HepG2 (cell line): ENCODE data around the gene ZFHX3. TPM values are rescaled to one million over a fixed set of nuclear protein-coding genes. Genes with fewer than 3 reads are reported as not detected.

Experiments used
- DNMT3B ChIP-seq: conservative IDR thresholded peaks from 2 replicates; pipeline ENCODE4 v1.6.1; 2016; ENCODE audit warnings: missing biosample characterization, control low read depth
- NR2F1 ChIP-seq, 2 experiments: fragments of 450-650 bp in 1 of 2; formaldehyde crosslinking in 1 of 2; IDR thresholded peaks; 2 replicates each; pipeline versions ENCODE4 v1.5.0 to v1.6.1; 2016 to 2020; ENCODE audit warnings: mild to moderate bottlenecking in 1 of 2, missing compliant biosample characterization in 1 of 2, missing genetic modification reagents in 1 of 2, moderate library complexity in 1 of 2
- ONECUT2 ChIP-seq: sonication (generic); formaldehyde crosslinking; IDR thresholded peaks from 2 replicates; pipeline ENCODE4 v1.4.0; 2020; ENCODE audit warnings: missing genetic modification reagents
- RXRB ChIP-seq: IDR thresholded peaks from 2 replicates; pipeline ENCODE4 v1.6.1; 2016; ENCODE audit warnings: borderline replicate concordance, missing genetic modification reagents, missing compliant biosample characterization
- SNAPC4 ChIP-seq: sonication (generic); formaldehyde crosslinking; IDR thresholded peaks from 2 replicates; pipeline ENCODE4 v1.4.0; 2020; ENCODE audit warnings: mild to moderate bottlenecking, missing genetic modification reagents
- WIZ ChIP-seq: sonication (generic); formaldehyde crosslinking; IDR thresholded peaks from 2 replicates; pipeline ENCODE4 v1.5.1; 2020; ENCODE audit warnings: mild to moderate bottlenecking, missing genetic modification reagents
- ZNF260 ChIP-seq: sonication (generic); formaldehyde crosslinking; IDR thresholded peaks from 2 replicates; pipeline ENCODE4 v1.4.0; 2020; ENCODE audit warnings: missing genetic modification reagents, low read depth, mild to moderate bottlenecking, borderline replicate concordance
- ZNF367 ChIP-seq: sonication (generic); formaldehyde crosslinking; IDR thresholded peaks from 2 replicates; pipeline ENCODE4 v1.4.0; 2020; ENCODE audit warnings: missing genetic modification reagents, borderline replicate concordance
- ZNF564 ChIP-seq: sonication (generic); formaldehyde crosslinking; IDR thresholded peaks from 2 replicates; pipeline ENCODE4 v1.8.1; 2023; ENCODE audit warnings: mild to moderate bottlenecking, missing genetic modification reagents
- ZNF644 ChIP-seq: IDR thresholded peaks from 2 replicates; pipeline ENCODE4 v1.6.1; 2016; ENCODE audit warnings: low read depth
- ZNF776 ChIP-seq: sonication (generic); formaldehyde crosslinking; IDR thresholded peaks from 2 replicates; pipeline ENCODE4 v1.4.0; 2020; ENCODE audit warnings: mild to moderate bottlenecking, missing genetic modification reagents
- ZNF83 ChIP-seq: sonication (generic); formaldehyde crosslinking; IDR thresholded peaks from 2 replicates; pipeline ENCODE4 v1.4.0; 2020; ENCODE audit warnings: missing genetic modification reagents, mild to moderate bottlenecking, borderline replicate concordance
- ZSCAN22 ChIP-seq: sonication (generic); formaldehyde crosslinking; IDR thresholded peaks from 2 replicates; pipeline ENCODE4 v1.4.0; 2020; ENCODE audit warnings: mild to moderate bottlenecking, missing genetic modification reagents
- polyA plus RNA-seq, 8 experiments: library from polyadenylated mRNA; depleted of rRNA in 3 of 8; stranded (reverse) in 7 of 8; unstranded in 1 of 8; fragments of >200 nt; fragmentation: Illumina TruSeq in 4 of 8; extraction: Trizol in 4 of 8; gene quantifications; 2 replicates each; pipeline versions ENCODE4 v1.2.1 to v1.2.3, GENCODE V29; 2011 to 2016; ENCODE audit warnings: low read depth in 4 of 8, missing spikeins in 1 of 8, mixed read lengths in 1 of 8; ENCODE audit not compliant: insufficient read depth in 1 of 8
- total RNA-seq, 5 experiments: library from RNA; depleted of rRNA; stranded (reverse); fragments of >200 nt; fragmentation: Illumina TruSeq; extraction: Trizol; gene quantifications; 2 replicates each; pipeline ENCODE4 v1.2.3, GENCODE V29; 2016; ENCODE audit warnings: low read depth in 1 of 5
- TF ChIP-seq, protein P1 (sequence below): sonication (generic); formaldehyde crosslinking; IDR thresholded peaks from 2 replicates; pipeline ENCODE4 v1.5.0; 2020; ENCODE audit warnings: mild to moderate bottlenecking, missing genetic modification reagents
- TF ChIP-seq, protein P2 (sequence below): sonication (generic); formaldehyde crosslinking; IDR thresholded peaks from 2 replicates; pipeline ENCODE4 v1.5.0; 2020; ENCODE audit warnings: mild to moderate bottlenecking, missing genetic modification reagents

The ZFHX3 gene
- total and polyA plus RNA-seq, 2 of the 13 experiments (the other 11 are each of a cell fraction or from before 2014, with no cell fraction given), result 5.0 to 6.0 TPM

- TF ChIP-seq ZNF83 (CRISPR knock-in tag), result no peak
- TF ChIP-seq RXRB (CRISPR knock-in tag), result peak; percentile 86
- peak; percentile 83 to 95 for TF ChIP-seq NR2F1 (CRISPR knock-in tag; IDR thresholded peaks at IDR 0.05)
- peak; percentile 76; the same call in 1 of the 2 replicates for TF ChIP-seq DNMT3B (CRISPR knock-in tag)
- TF ChIP-seq ZNF260 (CRISPR knock-in tag), result no peak
- TF ChIP-seq ZNF644 (CRISPR knock-in tag), result peak; percentile 90; the same call in 1 of the 2 replicates
- TF ChIP-seq, protein P1, sequence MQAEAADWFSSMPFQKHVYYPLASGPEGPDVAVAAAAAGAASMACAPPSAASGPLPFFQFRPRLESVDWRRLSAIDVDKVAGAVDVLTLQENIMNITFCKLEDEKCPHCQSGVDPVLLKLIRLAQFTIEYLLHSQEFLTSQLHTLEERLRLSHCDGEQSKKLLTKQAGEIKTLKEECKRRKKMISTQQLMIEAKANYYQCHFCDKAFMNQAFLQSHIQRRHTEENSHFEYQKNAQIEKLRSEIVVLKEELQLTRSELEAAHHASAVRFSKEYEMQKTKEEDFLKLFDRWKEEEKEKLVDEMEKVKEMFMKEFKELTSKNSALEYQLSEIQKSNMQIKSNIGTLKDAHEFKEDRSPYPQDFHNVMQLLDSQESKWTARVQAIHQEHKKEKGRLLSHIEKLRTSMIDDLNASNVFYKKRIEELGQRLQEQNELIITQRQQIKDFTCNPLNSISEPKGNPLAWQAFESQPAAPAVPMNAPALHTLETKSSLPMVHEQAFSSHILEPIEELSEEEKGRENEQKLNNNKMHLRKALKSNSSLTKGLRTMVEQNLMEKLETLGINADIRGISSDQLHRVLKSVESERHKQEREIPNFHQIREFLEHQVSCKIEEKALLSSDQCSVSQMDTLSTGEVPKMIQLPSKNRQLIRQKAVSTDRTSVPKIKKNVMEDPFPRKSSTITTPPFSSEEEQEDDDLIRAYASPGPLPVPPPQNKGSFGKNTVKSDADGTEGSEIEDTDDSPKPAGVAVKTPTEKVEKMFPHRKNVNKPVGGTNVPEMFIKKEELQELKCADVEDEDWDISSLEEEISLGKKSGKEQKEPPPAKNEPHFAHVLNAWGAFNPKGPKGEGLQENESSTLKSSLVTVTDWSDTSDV, result 0 out of 2 replicates have a peak, but pooled peaks have one; percentile 49
- TF ChIP-seq ONECUT2 (CRISPR knock-in tag), result peak; percentile 51; the same call in 1 of the 2 replicates
- TF ChIP-seq ZNF564, result 0 out of 2 replicates have a peak, but pooled peaks have one; percentile 36
- TF ChIP-seq ZNF367 (CRISPR knock-in tag), result no peak
- TF ChIP-seq ZSCAN22 (CRISPR knock-in tag), result peak; percentile 43; the same call in 1 of the 2 replicates
- TF ChIP-seq WIZ (CRISPR knock-in tag), result peak; percentile 56; the same call in 1 of the 2 replicates
- TF ChIP-seq, protein P2, sequence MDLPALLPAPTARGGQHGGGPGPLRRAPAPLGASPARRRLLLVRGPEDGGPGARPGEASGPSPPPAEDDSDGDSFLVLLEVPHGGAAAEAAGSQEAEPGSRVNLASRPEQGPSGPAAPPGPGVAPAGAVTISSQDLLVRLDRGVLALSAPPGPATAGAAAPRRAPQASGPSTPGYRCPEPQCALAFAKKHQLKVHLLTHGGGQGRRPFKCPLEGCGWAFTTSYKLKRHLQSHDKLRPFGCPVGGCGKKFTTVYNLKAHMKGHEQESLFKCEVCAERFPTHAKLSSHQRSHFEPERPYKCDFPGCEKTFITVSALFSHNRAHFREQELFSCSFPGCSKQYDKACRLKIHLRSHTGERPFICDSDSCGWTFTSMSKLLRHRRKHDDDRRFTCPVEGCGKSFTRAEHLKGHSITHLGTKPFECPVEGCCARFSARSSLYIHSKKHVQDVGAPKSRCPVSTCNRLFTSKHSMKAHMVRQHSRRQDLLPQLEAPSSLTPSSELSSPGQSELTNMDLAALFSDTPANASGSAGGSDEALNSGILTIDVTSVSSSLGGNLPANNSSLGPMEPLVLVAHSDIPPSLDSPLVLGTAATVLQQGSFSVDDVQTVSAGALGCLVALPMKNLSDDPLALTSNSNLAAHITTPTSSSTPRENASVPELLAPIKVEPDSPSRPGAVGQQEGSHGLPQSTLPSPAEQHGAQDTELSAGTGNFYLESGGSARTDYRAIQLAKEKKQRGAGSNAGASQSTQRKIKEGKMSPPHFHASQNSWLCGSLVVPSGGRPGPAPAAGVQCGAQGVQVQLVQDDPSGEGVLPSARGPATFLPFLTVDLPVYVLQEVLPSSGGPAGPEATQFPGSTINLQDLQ, result peak; percentile 26; the same call in 1 of the 2 replicates
- TF ChIP-seq SNAPC4 (CRISPR knock-in tag), result peak; percentile 77; the same call in 1 of the 2 replicates
- TF ChIP-seq ZNF776 (CRISPR knock-in tag), result no peak
Measured at GRCh38 chr16:72924927-72925630, 122.8 kb downstream of the ZFHX3 start (continued).
